ENCODE results near the gene LIN7A.
"Not testable (repeated sequence)": the region's sequence is repeated elsewhere in the genome, so short reads cannot be mapped to it uniquely, and the experiment has no call there.

LIN7A gene

DNA sequence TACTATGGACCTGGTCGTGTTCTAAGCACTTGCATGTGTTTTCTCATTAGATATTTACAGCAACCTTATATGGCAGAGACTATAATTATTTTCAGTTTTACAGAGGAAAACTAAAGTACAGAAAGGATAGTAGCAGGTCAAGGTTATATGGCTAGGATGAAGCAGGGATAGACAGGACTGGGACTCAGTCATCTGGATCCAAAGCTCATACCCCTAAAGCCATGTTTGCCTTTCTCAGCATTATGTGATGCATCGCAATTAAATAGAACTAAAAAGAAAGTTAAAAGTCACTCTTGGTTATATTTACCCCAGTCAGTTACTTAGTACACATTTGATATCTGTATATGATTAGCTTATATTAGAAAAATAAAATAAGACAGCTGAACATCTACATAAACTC lies 13.3 kb downstream of the LIN7A start:
- no peak for DNase-seq (ENCODE audit: low read depth in 2 of 3, low spot score in 1 of 3)

DNA sequence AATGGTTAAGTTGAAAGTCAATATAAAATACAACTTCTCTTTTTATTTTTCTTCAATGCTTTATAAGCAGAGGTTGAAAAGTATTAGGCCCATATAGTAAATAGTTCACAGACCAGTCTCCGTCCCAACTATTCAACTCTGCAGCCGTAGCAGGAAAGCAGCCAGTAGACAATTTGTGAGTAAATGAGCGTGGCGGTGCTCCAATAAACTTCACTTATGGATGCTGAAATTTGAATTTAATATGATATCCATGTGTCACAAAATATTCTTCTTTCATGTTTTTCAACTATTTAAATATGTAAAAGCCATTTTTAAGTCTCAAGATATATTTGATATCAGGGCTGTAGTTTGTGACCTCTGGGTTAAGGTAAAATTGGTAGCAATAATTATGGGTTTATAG lies 17.7 kb downstream of the LIN7A start:
- DNase-seq (ENCODE audit: low read depth in 2 of 3, low spot score in 1 of 3): no peak

DNA sequence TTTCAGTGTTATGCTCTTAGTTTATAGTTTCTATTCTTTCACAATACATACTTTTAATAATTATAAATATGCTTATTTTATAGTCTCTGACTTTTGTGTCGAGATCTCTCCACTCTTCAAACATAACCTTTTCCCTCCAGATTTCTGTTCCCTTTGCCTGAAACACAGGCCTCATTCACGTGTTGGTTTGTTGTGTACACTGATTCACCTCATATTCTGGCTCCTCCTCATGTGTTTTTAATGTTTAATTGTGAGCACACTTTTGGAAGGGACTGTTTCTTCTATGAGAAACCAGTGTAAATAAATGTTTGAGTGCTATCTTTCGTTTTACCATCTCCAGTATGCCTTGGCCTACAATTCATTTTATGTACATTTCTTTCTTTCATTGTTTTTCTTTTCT lies 20.1 kb downstream of the LIN7A start:
- no peak for DNase-seq (ENCODE audit: low read depth in 2 of 3, low spot score in 1 of 3)

DNA sequence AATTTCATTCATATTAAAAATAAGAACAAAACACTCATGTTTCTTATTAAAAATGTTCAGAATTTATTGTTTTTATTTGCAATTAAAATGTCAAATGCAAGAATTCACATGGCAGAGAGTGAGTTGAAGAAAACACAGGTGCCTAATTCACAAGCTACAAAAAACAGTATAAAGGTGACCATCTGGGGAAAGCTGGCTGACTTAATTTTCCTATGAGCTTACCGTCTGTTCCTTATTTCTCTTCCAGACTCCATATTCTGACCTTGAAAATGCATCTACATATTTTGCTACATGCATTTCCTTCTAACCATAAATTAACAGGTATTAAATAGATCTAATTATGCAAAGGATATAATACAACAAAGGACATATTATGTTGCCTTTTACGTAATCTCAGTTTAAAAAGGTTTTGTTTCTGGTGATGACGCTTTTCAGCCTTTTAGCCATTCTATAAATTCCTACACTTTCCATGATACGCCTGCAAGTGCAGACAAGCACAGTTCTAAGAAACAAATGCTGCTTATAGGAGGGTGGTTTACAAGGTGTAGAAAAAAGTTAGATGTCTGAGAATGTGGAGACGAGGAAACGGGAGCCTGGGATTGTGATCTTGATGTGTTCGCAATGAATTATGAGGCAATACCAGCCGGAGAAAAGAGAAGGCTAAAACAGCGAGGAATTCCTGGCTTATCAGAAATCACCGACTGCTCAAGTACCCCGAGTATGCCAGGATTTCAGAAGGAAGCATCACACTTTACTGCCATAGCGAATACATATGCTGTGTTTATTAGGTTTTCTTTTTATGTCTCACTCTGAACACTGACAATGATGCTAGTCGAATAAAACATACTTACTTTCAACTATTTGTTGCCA lies 24.6 kb downstream of the LIN7A start:
- no peak for DNase-seq (ENCODE audit: low read depth in 2 of 3, low spot score in 1 of 3)

DNA sequence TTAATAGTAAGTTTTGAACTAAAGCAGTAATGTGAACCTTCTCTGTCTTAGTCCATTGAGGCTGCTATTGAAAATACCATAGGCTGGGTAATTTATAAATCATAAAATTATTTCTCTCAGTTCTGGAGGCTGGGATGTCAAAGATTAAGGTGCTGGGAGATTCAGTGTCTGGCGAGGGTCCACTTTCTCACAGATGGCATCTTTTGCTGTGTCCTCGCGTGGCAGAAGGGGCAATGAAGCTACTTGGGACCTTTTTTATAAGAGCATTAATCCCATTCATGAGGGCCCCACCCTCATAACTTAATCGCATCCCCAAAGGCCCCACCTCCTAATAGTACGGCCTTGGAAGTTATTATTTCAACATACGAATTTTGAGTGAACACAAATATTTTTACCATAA lies 28.4 kb downstream of the LIN7A start:
- DNase-seq (ENCODE audit: low read depth in 2 of 3, low spot score in 1 of 3): no peak

DNA sequence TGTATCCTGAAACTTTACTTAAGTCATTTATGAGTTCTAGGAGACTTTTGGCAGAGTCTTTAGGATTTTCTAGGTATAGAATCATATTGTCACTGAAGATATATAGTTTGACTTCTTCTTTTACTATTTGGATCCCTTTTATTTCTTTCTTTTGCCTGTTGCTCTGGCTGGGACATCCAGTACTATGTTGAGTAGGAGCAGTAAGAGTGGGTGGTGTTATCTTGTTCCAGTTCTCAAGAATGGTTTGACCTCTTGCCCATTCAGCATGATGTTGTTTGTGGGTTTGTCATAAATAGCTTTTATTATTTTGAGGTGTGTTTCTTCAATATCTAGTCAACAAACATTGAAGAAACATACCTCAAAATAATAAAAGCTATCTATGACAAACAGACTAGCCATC lies 35.0 kb downstream of the LIN7A start:
- DNase-seq (ENCODE audit: low read depth in 2 of 3, low spot score in 1 of 3): no peak

DNA sequence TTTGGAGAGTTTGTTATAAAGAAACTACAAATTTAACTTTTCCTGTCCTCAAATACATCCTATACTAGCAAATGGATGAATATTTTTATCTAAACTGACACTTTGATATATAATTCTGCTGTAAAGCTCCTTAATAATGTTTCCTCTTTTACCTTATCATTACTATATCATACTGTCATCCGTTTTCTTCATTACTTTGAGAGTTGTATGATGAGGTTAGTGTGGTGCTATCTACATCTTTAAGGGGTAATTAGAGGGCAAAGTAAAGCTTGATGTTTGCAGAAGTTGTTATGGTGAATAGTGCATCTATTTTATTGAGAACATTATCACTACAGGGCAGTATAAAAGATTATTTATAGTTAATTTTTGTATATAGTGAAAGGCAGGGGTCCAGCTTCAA lies 36.1 kb downstream of the LIN7A start:
- no peak for DNase-seq (ENCODE audit: low read depth in 2 of 3, low spot score in 1 of 3)

DNA sequence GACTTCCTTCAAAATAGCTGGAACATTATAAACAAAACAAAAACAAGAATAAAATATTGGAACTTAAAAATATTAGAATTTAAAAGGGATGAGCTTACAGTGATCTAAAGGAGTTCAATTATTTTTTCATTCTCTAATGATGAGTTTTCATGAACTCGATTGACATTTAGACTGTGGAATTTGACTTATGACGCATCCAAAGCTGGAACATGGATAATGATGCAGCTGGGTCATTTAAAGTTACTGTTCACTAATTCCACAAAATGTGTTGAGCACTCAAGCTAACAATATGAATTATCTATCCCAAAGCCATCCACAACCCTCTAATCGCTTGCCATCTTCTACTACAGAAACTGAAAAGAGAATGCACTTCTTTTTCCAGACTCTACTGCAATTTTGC lies 42.5 kb downstream of the LIN7A start:
- no peak for DNase-seq (ENCODE audit: low read depth in 2 of 3, low spot score in 1 of 3)

DNA sequence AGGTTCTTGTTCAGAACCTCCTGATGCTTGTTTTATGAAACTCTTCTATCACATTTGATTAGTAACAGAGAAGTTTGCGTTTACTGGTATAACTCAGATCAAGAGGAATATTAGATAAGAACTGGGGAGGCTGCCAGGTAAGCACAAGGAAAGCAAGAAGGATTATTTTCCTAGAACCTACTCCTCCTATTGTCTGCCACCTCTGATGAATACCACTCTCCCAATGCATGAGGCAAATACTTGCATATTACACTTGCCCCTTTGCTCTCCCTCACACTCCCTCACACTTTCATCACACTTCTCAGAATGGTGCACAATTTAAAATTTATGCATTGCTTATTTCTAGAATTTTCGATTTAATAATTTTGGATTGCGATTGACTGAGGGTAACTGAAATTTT lies 43.6 kb downstream of the LIN7A start:
- no peak for DNase-seq (ENCODE audit: low read depth in 2 of 3, low spot score in 1 of 3)

DNA sequence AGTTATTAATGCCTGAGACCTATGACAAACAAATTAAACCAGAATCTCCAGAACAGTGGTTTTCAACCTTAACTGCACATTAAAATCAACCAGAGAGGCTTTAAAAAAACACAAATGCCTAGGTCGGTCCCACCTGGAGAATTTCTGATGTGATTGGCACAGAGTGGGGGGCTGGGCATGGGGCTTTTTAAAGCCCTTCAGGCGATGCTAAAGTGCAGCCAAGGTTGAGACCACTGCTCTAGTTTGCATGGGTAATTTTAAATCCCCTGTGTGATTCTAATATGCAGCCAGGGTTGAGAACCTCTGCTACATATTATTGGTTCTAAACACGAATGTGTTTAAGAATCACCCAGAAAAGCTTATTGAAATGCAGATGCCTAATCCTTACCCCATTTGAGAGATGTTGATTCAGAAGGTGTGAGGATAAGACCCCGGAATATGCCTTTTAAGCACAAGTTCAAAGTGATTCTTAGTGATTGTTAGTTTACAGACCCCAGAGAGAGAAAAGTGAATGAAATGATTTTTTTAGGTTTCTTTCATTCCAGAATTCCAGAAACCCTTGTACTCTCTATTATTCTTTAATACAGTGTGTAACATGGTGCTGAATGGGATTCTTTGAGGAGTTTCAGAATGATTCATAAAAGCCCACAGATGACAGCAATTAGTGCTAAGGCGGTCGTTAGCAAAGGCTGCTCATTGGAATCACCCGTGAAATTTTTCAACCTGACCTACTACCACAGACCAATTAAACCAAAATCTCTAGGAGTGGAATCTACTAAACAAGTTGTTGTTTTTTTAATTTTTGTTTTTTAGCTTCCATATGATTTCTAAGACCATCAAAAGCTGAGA lies 44.9 kb downstream of the LIN7A start:
- no peak for DNase-seq (ENCODE audit: low read depth in 2 of 3, low spot score in 1 of 3)

DNA sequence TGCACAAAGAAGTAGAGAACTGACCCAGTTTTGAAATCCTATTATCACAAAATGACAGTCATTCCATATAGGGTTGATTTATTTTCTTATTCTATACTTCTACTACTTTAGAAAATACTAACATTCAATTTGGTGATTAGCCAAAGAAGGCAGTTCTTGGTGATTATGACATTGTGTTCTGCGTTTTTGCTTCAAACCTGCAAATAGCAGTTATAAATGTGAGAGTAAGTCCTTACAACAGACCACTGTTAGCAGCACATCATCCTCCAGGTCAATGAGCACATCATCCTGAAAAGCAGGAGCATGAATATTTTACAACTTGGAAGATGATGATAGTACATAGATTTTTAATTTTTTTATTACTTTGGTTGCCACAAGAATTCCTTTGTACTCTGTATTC lies 53.1 kb downstream of the LIN7A start:
- no peak for DNase-seq (ENCODE audit: low read depth in 2 of 3, low spot score in 1 of 3)

DNA sequence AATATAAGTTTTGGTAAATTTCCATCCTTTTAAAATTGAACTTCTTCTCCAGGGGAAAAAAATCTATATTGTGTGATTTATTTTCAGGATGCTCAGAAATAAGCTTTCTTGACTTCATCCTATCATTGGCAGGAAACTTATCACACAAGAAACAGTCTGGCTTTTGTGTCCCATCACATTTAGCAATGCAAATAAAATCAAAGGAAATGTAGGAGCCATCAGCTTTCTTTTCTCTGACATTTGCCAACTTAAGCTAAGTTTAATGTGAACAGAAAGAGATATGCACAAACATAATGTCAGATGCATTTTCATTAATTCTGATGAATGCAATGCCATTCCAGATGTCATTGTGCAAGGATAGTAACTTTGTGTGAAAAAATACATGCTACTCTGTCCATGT lies 56.6 kb downstream of the LIN7A start:
- no peak for DNase-seq (ENCODE audit: low read depth in 2 of 3, low spot score in 1 of 3)

DNA sequence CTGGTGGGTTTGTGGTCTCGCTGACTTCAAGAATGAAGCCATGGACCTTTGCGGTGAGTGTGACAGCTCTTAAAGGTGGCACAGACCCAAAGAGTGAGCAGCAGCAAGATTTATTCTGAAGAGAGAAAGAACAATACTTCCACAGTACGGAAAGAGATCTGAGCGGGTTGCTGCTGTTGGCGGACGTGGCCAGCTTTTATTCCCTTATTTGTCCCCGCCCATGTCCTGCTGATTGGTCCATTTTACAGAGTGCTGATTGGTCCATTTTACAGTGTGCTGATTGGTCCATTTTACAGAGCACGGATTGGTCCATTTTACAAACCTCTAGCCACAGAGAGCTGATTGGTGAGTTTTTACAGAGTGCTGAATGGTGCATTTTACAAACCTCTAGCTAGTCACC lies 59.3 kb downstream of the LIN7A start:
- not testable (repeated sequence) for DNase-seq (ENCODE audit: low read depth in 2 of 3, low spot score in 1 of 3)

DNA sequence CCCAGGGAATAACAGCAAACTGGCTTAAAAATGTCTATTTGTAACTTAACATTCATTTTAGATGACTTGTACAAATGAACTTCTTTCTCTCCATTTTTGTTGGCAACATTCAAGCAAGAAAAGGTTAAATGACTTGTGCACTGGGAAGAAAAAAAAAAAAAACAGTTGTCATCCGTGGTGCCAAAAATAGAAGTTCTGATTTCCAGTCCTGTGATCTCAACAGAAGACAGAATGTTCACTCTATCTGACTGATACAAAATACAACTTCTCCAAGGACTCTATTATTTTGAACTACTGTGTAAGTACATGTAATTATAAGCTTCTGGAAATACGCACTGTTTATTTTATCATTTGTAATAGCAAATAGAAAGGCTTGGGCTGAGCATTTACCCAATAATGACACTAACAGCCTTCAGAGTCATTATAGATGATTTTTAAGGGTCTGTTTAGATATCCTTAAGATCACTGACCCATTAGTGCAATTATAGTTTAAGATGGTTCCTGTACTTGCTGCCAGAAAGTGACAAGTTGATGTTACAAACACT lies 59.9 kb downstream of the LIN7A start:
- DNase-seq (ENCODE audit: low read depth in 2 of 3, low spot score in 1 of 3): no peak

DNA sequence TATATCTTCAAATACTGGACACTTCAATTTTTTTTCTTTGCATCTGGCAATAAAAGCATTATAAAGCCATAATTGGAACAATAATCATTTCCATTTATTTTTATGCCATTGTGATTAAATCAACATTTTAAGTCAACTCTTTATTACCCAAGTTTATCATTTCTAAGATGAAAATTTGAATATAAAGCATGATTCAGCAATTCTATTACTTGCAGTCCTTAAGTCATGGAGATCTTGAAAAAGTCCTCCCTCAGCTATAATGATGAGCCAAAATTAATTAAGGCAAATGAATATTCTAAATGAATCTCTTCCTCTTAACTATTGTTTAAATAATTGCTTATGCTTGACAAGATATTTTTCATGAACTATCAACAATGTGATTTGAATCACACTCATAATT lies 65.7 kb downstream of the LIN7A start:
- no peak for DNase-seq (ENCODE audit: low read depth in 2 of 3, low spot score in 1 of 3)

DNA sequence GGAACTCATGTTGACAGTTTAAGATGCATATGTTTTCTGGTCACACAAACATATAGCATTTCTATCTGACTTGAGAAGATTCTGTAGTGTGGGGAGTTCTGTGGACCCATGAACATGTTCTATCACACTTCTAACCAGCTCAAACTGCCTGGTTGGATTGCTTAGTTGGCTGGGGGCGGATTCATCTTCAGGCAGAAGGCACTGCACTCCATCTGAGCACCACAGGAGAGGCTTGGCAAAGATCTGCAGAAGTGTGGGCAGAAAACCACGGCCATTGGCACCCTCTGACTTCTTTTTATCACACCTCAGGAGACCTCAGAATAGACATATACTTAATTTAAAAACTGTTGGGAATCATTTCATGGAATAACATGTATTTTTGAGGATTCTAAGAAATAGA lies 68.5 kb downstream of the LIN7A start:
- no peak for DNase-seq (ENCODE audit: low read depth in 2 of 3, low spot score in 1 of 3)

DNA sequence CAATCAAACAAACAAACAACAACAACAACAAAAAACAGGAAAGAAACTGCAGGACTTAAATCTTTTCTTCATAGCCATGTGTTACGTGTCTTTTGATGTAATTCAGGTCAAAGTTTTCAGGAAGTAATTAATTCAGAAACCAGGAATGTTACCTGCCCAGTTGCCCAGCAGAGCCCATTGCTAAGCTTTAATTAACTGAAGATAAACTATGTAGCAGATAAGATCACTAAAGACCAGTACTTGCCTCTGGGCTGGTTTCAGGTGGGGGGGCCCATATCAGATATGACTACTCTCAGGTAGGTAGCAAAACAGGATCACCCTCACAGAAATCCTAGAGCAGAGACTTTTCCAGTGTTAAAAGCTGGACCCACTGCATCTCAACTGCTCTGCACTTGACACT lies 69.2 kb downstream of the LIN7A start:
- DNase-seq (ENCODE audit: low read depth in 2 of 3, low spot score in 1 of 3): no peak

DNA sequence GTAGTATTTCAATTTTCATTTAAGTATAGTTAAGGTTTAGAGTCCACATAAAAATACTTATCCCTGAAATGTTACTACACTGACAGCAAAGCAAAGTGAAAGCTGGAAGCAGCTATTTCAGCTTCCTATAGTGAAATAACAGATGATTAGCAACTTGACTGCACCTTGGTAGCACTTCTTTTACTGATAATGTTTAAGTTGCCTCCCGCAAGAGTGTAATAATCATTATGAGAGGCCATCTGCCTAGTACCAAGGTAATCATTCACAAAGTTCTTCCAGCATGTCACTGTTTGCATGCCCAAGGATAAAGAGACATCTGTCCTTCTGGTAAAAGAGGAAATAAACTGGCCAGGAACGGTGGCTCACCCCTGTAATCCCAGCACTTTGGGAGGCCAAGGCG lies 69.8 kb downstream of the LIN7A start:
- no peak for DNase-seq (ENCODE audit: low read depth in 2 of 3, low spot score in 1 of 3)

DNA sequence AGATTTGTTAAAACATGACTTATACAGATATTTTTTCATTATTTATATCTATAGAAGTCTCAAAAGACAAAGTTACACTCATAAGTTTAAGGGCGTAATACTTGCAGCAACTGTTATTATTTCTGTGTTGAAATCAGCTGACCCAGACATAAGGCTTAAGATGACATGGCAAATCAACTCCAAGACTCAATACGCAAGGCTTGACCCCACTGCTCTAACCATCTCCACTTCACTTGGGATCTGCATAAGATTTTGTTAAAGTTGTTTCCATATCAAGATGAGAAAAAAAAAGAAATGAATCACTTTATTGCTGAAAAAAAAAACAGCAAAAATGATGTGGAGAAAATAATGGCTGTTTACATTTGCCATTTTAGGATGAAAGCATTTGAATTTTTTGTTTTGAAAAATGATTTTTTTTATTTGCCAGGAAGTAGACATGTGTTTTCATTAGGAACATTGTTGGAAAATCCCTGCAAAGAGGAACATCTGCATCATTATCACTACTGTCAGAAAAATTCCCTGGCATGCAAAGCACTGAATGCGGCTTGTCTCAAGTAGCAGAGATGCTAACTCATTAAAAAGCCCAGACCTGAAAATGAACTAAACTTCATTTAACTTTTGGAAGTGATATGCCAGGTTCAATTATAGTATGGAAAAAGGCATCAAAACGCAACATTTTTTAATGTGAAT lies 73.5 kb downstream of the LIN7A start:
- DNase-seq (ENCODE audit: low read depth in 2 of 3, low spot score in 1 of 3): no peak

DNA sequence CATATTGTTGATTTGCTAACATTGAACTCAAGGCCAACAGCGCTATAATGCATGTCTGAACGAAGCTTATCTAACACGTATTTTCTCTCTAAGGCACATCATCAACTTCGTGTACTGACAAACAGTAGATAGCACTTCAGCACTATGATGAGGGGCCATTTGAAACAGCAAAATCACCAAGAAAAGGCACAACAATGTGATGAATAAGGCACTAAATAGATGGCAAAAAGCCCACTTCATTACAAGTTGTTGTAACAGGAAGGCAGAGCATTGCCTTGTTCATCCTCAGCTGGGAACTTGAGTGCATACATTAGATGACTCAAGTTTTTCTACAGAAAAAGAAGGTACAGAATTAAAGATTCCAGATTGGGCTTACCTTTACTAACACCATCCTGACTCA lies 75.2 kb downstream of the LIN7A start:
- no peak for DNase-seq (ENCODE audit: low read depth in 2 of 3, low spot score in 1 of 3)

DNA sequence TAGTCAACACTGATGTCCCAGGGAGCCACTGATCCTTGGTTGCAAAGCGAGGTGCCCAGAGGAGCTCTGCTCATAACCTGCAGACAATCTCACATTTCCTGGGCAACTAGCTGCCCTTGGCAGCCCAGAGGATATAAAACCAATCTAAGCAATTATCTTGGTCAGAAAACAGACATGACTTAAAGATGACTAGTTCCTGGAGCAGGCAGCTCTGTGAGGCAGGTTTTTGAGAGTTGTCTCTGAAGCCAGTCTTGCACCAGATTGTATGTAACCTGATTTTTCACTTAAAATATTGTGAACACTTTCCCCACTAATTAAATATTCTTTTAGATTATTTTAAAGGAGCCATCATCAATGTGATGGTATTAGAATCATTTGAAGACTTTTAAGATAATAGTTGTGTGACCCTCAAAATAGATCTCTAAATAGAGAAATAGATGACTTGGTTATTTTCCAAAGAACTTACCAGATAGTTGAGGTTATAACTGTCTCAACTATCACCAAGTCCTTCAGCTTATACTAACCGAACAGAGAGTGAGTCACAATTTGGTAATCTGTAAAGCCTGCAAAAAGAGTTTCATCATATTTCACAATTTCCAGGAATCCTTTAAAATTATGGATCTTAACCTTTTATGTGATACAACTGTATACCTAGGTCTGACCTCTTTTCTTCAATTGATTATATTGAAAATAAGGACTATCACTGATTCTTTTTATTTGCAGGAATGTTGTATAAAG lies 75.9 kb downstream of the LIN7A start:
- DNase-seq (ENCODE audit: low read depth in 2 of 3, low spot score in 1 of 3): no peak

All from stimulated activated CD4-positive, alpha-beta T cell treated with anti-CD3 and anti-CD28 coated beads, Interleukin-12 subunit alpha, Interleukin-12 subunit beta, amount 100 ng/mL, for 48 hours (primary cell).